ENCODE data around the gene C11orf42. TPM values are rescaled to one million over a fixed set of nuclear protein-coding genes. Genes with fewer than 3 reads are reported as not detected.

The C11orf42 gene
- total RNA-seq, 4 donors from 2014 or later: not detected

DNA sequence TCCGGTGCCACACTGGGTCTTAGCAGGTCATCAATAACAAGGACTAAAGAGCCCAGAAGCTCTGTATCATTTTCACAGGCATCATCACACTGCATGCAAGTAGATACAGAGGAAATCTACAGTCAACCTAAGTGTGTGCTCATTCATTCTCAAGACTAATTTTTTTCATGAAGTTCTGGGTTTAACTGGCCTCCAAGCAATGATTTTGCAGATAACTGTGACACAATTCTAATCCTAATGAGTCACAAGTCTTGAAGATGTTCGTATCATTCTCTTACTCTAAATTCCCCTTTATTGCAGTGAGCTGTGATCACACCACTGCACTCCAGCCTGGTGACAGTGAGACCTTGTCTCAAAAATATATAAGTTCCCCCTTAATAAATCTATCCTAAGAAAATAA, 3.9 kb upstream of the C11orf42 start:
- Histone ChIP-seq H3K27ac (no peak overlapping the region), H3K9me3 (no peaks in the 10 kb centered on the region), H3K4me1 (no peaks in the 10 kb centered on the region), H3K36me3 (peaks cover 0 to 8% of the 10 kb centered on the region in 2 donors), H3K4me3 (replicated peaks in 1 of 3) (no peak overlapping the region), H3K27me3 (no peaks in the 10 kb centered on the region)
- DNase-seq: no peak
- WGBS, 2 donors: 86 to 87% methylated on average over 2 of the region's 2 CpGs
- TF ChIP-seq, protein P1, sequence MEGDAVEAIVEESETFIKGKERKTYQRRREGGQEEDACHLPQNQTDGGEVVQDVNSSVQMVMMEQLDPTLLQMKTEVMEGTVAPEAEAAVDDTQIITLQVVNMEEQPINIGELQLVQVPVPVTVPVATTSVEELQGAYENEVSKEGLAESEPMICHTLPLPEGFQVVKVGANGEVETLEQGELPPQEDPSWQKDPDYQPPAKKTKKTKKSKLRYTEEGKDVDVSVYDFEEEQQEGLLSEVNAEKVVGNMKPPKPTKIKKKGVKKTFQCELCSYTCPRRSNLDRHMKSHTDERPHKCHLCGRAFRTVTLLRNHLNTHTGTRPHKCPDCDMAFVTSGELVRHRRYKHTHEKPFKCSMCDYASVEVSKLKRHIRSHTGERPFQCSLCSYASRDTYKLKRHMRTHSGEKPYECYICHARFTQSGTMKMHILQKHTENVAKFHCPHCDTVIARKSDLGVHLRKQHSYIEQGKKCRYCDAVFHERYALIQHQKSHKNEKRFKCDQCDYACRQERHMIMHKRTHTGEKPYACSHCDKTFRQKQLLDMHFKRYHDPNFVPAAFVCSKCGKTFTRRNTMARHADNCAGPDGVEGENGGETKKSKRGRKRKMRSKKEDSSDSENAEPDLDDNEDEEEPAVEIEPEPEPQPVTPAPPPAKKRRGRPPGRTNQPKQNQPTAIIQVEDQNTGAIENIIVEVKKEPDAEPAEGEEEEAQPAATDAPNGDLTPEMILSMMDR (IDR thresholded peaks at IDR 0.05): no peak
- no peak for TF ChIP-seq POLR2A (IDR thresholded peaks at IDR 0.05)
- intact Hi-C loops (cut with DNase I): no loop called here

DNA sequence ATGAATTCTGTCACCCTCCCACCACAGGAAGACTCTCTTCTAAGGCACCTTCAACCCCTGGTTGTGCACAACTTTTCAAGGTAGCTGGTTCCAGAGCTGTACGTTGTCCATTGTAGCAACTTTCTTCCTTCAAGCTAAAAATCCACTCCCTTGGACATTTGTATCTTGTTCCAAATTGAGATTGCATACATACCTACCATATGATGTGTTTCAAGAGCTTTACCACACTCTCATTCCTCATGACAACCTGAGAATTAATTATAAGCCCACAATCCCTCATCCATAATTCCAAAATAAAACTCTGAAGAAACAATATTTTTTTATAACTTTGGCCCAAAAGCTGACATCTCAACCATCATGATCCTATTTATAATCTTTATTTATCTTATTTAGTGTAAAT, 3.3 kb upstream of the C11orf42 start:
- H3K27ac ChIP-seq: no peak overlapping the region
- H3K4me1 ChIP-seq: no peaks in the 10 kb centered on the region
- DNase-seq: no peak
- H3K4me3 ChIP-seq (replicated peaks in 1 of 3): no peak overlapping the region
- TF ChIP-seq, protein P1 (IDR thresholded peaks at IDR 0.05): no peak
- no peak for TF ChIP-seq POLR2A (IDR thresholded peaks at IDR 0.05)
- 86 to 96% methylated on average over 1 of the region's 1 CpG for WGBS, 2 donors
- intact Hi-C loops (cut with DNase I): no loop called here
- H3K36me3 ChIP-seq: peaks cover 0 to 10% of the 10 kb centered on the region in 2 donors
- no peaks in the 10 kb centered on the region for H3K27me3 ChIP-seq
- H3K9me3 ChIP-seq: no peaks in the 10 kb centered on the region

DNA sequence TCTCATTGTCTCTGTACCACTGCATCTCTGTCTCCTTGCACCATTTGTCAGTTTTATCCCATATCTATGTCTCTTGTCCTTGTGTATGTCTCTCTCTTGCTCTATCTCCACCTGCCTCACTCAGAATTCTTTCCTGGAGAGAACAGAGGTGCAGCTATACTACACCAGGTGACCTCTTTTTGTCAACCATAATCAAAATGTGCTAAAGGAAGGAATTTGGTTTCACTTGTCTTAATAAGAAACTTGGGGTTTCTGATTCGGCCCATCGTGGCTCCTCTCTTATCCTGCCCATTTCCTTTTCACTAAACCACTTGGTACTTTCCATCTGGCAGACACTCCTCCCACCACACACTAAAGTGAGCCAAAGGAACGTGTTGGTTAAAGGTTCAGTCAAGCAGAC, 2.0 kb upstream of the C11orf42 start:
- no peak for DNase-seq
- no peak for TF ChIP-seq POLR2A (IDR thresholded peaks at IDR 0.05)
- TF ChIP-seq, protein P1 (IDR thresholded peaks at IDR 0.05): no peak
- Histone ChIP-seq H3K36me3 (peaks cover 0 to 10% of the 10 kb centered on the region in 2 donors), H3K4me3 (replicated peaks in 1 of 3) (no peak overlapping the region), H3K27ac (no peak overlapping the region), H3K9me3 (no peaks in the 10 kb centered on the region), H3K4me1 (no peaks in the 10 kb centered on the region), H3K27me3 (no peaks in the 10 kb centered on the region)
- intact Hi-C loops (cut with DNase I): no loop called here
- 74 to 84% methylated on average over 3 of the region's 3 CpGs for WGBS, 2 donors

DNA sequence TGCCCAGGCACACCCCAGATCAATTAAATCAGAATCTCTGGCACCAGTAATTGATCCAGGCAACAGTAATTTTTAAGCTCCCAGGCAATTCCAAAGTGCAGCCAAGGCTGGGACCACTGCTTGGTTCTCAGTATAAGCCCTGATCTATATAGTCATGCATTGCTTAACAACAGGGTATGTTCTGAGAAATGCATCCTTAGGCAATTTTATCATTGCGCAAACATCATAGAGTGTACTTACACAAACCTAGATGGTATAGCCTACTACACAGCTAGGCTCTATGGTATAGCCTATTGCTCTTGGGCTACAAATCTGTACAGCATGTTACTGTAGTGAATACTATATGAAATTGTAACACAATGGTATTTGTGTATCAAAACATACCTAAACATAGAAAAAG, 651 bp upstream of the C11orf42 start:
- no peaks in the 10 kb centered on the region for H3K9me3 ChIP-seq
- TF ChIP-seq POLR2A (IDR thresholded peaks at IDR 0.05): no peak
- TF ChIP-seq, protein P1 (IDR thresholded peaks at IDR 0.05): no peak
- no peaks in the 10 kb centered on the region for H3K4me1 ChIP-seq
- no peak overlapping the region for H3K27ac ChIP-seq
- DNase-seq: no peak
- WGBS, 2 donors: 97 to 100% methylated on average over 1 of the region's 1 CpG
- H3K4me3 ChIP-seq (replicated peaks in 1 of 3): no peak overlapping the region
- peaks cover 0 to 11% of the 10 kb centered on the region in 2 donors for H3K36me3 ChIP-seq
- intact Hi-C loops (cut with DNase I): no loop called here
- no peaks in the 10 kb centered on the region for H3K27me3 ChIP-seq

DNA sequence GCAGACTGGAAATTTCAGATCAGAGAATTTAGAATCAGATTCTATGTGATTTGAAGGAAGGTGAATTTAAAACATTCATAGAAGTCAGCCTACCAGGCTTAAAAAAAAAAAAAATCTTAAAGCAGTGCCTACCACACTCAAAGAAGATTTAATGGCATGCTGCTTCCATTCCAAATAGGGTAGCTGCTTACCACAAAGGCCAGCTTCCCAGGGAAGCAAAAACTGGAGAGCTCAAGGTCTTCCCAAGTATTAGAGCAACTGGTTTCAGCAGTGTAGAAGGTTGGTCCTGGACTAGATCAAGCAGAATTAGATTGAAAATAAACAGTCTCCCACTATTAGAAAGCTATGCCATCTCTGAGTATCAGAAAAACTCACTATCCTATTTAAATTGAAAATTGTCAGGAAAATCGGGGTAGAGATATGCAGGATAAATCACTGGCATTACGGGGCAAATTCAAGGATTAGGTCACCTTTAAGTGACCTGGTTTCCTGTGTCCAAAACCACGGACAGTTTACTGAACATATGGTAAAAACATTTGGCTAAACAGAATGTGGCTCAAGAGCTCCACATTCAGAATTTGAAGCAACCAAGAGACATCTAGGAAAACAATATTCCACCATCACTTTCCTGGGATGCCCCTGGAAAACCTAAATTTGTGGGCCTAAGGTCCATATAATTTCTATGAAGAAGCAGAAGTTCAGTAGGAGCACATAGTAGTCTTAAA, 1.3 kb downstream of the C11orf42 start:
- intact Hi-C loops (cut with DNase I): no loop called here

More for the DNA sequence above, 1.3 kb downstream of the C11orf42 start:
- no peak overlapping the region for H3K27ac ChIP-seq
- DNase-seq: no peak
- TF ChIP-seq, protein P1 (IDR thresholded peaks at IDR 0.05): no peak
- no peak for TF ChIP-seq POLR2A (IDR thresholded peaks at IDR 0.05)
- H3K36me3 ChIP-seq: peaks cover 8 to 30% of the 10 kb centered on the region in 2 donors
- H3K27me3 ChIP-seq: no peaks in the 10 kb centered on the region
- H3K9me3 ChIP-seq: no peaks in the 10 kb centered on the region
- 85 to 91% methylated on average over 3 of the region's 3 CpGs for whole genome bisulfite sequencing, 2 donors
- no peaks in the 10 kb centered on the region for H3K4me1 ChIP-seq
- no peak overlapping the region for H3K4me3 ChIP-seq (replicated peaks in 1 of 3)
